Inflammatory macrophage treated with lipopolysaccharide for 4 hours (primary cell): ENCODE results near the gene TMBIM4.

Source experiments
- DNase-seq: peaks from one replicate; pipeline ENCODE4 v3.0.0-alpha.2; 2020

The TMBIM4 gene

DNA sequence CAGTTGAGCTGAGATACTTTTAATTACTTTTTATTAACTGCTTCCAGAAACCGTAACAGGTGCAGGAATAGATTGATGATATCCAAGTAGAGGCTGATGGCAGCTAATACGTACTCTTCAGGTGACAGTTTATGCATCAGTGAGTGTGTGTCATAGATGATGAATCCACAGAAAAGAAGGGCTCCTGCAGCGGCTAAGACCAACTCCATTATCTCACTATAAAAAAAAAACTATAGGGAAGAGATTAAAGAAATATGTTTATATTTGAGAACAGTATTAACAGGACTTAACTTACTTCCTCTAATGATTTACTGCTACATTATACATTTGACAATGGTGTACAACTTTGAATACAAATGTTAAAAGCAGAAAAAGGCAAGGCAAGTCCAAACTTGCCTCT is 31.9 kb downstream of the TMBIM4 start:
- no peak for DNase-seq

DNA sequence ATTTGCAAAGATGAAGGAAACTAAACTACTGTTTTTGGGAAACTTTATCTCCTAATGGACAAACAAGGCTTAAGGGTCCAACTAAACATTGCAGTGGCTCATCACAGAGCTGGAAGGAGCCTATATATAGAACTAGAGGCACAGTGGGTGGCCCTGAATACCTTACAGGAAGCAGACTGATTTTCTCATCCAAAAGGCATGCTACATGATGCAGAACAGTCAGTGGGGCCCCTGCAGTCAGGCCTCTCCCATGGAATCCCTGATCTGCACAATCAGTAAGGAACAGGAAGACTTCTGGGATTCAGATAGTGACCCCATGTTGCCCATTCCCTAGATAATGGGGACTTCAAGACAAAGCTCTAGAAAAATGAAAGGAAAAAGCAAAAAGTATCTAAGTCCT is 37.4 kb downstream of the TMBIM4 start:
- DNase-seq: no peak

DNA sequence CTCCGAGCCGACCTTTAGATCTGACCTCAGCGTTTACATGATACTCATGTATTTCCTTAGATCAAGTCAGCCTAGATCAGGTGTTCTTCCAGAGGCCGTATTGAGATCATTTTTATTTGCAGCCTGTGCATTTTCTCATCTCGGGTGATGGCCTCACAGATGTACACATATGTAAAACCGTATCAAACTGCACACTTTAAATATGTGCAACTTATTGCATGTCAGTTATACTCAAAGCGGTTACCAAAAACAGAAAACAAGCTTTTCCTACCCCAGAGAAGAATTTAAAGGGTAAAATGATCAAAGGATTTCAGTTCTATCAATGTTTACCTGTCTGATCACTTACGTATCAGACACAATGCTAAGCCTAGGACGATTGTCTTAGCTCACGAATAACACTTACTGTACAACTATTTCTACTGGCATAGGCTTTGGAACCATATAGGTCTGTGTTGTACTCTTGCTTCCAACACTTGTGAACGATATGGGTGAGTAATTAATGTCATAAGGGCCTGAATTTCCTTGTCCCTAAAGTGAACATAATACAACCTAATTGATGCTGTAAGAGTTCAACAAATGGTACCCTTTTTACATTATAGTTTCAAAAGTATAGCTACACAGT is 38.6 kb downstream of the TMBIM4 start:
- no peak for DNase-seq

DNA sequence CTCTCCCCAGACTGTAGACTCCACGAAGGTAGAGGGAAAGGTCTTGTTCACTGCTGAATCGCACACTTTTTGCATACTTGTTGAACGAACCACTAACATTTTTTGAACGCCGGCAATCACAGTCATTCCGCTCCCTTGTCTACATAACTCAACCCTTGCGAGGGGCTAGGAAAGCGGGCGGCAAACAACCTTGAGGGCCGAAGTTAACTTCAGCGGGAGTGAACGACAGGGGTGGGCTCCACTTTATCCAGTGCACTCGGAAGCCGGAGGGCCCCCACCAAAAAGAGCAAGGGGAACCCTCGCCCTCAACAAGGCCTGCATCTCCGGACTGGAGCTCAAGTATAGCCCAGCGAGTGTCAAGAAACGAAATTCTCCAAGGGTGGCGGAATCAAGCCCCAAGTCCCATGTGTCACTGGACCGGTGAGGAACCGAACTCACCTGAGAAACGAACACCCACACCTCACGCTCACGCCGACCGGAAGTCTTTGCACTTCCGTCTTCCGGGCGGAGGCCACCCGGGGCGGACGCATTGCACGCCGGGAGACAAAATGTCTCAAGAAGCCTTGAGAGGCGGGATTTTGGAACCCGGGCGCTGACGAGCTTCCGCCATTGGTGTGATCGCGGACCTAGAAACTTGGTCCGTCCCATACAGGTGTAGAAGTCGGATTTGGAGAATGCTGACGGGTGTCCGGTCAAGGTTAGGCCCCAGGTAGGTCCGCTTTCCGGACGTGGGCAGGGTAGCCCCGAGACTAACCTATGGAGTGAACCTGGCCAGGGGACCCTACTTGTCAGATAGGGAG is 39.3 kb downstream of the TMBIM4 start, which contains the start of gene LLPH:
Gene LLPH (minus strand): TSS at position 484 of the 800 bp plus-strand sequence. CDS start 1,644 bp downstream, outside the sequence.
- peak; percentile 94 for DNase-seq

DNA sequence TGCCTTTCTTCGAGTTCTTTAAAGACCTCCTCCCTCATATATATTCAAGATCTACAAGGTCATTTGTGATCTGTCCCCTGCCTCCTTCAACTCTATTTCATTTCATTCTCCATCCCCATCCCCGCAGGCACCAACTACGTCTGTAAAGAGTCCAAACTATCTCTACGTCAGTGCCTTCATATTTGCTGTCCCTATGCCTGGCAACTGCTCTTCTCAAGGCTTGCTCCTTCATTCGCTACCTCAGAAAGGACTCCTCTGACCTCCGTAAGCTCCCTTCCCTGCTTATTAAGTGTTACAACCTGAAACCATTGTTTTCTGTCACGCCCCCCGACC is 39.9 kb downstream of the TMBIM4 start:
- peak; percentile 8 for DNase-seq

DNA sequence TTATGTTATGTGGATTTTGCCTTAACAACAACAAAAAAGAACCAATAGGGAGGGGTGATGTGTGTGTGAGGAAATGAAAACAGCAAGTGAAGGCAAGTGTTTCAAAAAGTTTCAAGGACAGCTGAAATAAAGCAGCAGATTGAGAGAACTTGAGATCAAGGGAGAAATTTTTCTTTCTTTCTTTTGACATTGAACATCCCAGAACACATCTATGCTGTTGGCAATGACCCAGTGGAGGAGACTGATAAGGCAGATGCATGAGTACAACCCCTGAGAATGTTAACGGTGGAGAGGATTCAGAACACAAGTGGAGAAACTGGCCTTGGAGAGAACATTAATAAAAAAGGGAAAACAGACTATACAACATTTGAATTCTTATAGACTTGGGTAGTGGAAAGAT is 42.1 kb downstream of the TMBIM4 start:
- DNase-seq: no peak

DNA sequence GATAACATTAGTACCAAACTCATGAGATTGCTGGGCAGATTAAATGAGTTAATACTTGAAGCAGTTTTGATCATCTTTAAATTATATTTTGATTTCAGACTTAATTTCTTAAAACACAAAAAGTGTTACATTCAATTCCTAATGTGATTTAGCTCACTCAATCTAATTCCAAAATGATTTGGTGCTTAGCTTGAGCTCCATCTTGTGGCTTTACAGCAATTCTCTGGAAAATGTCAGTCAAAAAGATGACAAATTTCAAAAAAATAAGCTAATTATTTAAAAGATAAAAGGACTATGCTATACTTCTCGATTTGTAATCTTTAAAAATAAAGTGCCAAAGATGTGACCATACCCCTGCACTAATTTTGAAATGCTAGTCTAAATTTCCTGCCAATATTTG is 49.3 kb downstream of the TMBIM4 start:
- no peak for DNase-seq

DNA sequence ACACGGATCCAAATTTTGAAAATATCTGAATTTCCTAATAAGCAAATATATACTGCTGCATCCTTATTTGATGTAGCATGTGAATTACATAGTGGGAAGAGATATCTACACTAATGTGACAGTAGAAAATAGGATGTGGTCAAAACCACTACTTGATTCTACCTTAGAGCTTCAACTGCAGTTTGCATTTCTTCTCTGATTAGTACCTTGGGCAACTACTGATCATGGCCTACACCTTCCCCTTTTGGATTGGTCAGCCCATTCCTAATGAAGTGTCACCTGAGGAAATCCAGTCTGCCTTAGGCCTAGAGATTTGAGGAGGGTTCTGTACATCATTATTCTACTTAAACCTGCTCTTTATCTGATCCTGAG is 49.9 kb downstream of the TMBIM4 start:
- no peak for DNase-seq

DNA sequence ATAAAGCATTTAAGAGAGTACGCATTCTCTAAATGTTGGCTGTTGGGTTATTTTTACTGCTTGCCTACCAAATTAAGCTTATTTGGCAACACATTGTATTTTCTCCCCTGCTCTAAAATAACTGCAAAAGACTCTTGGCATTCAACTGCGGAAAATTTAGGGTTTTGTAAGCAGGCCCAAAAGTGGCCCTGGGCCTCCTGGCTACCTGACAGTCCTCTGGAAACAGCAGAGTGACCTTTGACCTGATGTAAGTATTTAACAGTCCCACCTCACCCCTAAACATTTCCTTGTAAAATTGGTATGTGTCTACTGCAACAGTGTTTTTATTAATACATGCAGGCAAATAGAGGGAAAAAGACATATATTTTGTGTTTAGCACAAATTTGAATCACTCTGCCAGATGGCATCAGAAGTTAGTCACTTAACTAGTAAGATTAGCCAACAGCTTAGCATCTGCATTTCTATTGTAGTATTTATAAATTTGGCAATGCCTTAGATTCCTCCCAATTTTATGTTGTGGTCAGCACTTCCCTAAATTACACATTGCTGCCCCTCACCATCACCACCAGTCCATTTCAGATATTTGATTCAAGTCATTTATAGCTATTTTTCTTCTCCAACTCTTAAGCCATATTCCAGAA is 50.4 kb downstream of the TMBIM4 start:
- peak; percentile 7 for DNase-seq

DNA sequence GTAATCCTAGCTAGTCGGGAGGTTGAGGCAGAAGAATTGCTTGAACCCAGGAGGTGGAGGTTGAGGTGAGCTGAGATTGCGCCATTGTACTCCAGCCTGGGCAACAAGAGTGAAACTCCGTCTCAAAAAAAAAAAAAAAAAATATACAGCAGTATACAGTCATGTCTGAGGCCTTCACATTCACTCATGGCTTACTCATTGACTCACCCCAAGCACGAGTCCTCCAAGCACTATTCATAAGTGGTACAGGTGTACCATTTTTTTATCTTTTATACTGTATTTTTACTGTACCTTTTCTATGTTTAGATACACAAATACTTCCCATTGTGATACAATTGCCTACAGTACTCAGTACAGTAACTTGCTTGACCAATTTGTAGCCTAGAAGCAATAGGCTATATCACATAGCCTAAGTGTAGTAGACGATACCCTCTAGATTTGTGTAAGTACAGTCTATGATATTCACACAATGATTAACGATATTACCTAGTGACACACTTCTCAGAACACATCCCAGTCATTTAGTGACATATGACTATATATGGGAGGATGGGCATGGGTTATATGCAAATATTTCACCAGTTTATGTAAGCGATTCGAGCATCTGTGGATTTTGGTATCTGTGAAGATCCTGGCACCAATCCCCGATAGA is 51.4 kb downstream of the TMBIM4 start:
- no peak for DNase-seq

DNA sequence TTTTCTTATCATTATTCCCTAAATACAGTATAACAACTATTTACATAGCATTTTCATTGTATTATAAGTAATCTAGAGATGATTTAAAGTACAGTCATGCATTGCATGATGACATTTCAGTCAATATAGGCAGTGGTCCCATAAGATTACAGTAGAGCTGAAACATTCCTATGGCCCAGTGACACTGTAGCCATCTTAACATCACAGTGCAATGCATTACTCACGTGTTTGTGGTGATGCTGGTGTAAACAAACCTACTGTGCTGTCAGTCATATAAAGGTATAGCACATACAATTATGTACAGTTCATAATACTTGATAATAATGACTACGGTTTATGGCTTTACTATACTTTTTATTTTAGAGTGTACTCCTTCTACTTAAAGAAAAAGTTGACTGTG is 52.6 kb downstream of the TMBIM4 start:
- DNase-seq: no peak

DNA sequence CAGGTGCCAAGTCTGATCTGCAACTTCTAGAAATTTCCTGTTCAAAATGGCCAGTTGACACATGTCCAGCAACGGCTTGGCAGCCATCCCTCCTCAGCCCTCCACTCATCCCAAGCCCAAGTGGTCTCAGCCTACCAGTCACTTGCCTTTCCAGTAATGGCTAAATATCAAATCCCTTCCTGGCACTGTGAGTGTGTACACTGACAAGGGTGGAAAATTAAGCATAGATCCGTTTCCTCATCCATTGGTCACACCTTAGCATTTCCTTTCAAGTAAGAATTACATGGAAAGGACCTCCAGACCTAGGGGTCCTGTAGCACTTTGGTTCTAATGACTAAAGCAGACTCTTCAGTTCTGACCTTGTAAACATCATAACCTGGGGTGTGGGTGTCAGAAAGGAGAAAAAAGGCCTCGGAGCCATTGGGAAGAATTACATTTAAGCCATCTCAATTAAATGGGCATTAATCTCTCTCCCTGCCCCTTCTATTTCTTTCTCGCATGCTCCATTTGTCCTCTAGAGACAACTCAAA is 54.7 kb downstream of the TMBIM4 start:
- DNase-seq: no peak

DNA sequence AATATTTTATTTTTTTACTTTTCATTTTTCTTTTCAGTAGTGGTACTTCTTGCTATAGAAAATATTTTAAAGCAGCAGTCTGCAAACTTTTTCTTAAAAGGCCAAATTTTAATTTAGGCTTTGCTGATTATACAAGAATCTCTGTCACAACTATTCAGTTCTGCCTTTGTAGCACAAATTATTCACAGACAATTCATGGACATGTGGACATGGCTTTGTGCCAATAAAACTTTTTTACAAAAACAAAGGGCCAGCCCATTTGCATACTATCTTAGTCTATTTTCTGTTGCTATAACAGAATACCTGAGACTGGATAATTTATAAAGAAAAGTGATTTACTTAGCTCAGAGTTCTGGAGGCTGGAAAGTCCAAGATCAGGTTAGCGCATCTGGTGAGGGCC is 56.3 kb downstream of the TMBIM4 start:
- DNase-seq: no peak

DNA sequence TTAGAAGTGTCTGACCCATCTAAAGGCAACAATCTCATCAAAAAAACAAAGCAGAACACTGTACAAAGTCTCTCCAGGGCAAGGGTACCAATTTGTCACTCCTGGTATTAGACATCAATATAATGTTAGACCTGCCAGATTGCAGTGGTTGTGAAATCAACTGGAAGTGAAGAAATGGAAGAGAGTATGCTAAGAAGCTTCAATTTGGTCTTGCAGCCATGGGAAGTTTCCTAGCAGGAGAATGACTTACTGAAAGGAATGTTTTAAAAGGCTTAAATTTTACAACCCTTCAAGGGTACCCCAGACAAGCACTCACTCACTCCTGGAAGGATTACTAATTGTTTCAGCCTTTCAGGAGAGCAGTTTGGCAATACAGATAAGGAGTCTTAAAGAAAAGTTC is 58.2 kb downstream of the TMBIM4 start:
- DNase-seq: no peak

DNA sequence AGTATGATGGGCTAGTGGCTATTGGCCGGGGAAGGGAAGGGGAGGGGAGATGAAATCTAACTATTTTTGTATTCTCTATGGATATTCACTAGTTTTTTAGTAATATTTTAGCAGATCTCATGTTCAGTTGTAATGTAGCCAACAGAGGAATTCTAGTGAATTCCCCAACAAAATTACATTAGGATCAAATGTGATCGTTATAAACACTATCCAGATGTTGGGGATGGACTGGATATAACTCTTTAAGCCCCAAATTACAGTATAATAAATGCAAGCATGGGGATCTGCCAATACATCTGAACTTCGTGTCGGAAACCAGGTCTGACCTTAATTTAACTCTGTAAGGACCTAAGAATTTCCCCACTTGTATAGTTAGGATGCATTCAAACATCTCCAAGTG is 60.7 kb downstream of the TMBIM4 start:
- DNase-seq: no peak

DNA sequence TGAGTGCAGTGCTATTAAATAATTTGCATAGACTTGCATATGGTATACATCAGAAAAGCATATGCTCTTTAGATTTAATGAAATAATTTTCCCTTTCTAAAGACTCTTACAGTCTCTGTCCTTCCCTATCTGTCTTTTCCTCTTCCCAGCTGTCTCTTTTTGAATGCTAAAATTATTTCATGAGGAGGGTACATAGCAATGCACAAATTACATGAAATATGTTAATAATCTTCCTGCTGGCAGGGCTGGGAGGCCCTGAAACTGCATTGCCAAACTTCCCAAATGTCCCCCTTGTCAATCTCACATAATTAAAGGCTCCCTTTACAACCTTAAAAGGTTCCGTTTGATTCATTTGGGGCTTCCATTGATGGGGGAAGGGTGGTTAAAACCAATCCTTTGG is 61.4 kb downstream of the TMBIM4 start:
- DNase-seq: no peak

DNA sequence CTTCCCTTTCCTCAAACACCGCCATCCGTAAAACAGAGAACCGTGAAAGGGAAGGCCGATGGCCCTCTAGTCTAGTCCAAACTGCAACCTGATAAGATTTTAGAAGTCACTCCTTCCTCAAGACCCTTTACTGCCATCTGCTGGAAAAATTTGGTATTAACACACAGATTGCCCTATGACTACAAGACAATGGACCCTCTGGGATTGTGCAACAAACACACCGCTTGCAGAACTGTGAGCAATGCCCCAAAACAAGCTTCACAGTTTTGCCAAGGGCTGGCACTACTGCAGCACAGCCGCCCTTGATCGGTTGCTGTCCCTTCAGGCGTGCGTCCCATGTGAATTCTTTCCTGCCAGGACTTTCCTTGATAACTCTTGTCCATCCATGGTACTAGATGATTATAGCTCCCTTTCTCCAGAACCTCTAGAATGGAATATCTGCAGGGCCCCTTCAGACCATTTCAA is 62.3 kb downstream of the TMBIM4 start:
- DNase-seq: peak; percentile 96

DNA sequence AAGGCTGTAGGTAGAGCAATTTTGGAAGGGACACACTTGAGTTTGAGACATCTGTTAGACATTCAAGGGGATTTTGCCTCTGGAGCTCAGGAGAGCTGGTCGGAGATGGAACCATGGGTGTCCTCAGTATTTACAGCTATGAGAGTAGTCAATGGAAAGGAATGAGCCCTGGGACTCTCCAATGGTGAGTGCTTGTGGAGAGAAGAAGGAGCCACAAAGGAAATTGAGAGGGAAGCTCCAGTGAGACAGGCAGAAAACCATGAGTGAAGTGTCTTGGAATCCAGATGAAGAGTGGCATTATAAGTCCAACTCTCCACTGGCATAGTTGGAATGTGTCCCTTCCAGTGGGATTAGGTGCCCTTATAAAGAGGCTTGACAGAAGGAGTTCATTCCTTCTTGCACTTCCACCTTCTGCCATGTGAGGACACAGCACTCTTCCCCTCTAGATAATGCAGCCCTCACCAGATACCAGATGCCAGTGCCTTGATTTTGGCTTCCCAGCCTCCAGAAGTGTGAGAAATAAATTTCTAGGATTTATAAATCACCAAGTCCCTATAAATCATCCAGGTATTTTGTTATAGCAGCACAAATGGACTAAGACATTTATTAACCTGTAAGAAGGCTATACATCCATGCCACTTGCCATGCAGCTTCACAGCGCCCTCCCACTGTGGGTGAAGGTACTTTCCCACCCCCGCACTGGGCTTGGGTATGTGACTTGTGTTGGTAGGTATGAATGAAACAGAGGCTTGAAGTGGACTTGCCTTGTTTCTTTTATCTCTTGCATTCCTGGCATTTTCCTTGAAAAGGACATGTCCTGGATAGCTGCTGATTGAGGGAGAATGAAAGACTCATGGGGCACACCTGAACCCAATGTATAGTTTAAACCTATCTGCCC is 66.5 kb downstream of the TMBIM4 start:
- DNase-seq: no peak

DNA sequence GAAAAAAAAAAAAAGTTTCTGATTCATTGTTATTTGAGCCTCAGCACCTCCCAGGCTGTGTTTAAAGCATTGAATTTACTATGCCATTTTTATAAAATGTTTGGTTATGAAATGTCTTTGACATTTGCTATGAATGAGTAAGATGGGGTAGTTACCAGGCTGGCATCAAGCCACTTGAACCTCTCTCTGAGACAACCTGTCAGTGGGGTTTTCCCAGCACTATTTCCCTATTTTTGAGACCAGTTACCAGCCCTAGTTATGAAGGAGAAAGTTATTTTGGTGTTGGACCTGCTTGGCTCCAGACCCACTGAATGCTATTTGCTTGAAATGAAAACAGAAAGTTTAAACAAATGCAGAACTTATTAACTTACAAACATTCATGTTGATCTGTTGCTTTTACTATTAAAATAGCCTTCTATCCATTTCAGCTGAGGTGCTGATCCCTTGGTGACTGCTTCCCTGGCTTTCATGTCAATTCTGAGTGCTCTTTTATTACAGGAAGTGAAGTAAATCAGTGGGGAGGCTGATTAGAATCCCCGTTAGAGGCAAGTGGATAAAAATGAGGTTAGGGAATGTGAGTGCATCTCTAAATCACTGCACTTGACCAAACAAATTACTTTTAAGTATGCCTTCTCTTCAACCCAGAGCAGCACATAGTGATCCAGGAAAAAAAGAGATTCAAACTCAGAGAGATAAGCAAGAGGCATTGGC is 77.1 kb downstream of the TMBIM4 start:
- DNase-seq: peak; percentile 93

DNA sequence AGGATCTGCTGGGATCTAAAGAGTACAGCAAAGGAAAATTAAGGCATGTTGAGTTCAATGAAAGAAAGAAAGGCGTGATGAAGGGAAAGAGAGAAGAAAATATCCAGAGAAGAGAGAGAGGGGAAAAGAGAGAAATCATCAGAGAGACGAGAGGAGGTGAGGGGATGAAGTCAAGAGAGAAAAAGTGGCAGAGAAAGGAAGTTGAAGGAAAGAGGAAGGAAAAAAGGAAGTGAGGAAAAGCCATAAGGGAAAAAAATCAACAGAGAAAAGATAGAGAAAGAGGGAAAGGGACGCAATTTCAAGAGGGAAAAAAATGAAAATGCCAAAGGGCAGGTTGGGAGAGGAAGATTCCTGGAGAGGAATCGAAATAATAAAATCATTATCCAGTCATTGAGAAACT is 79.6 kb downstream of the TMBIM4 start:
- no peak for DNase-seq

DNA sequence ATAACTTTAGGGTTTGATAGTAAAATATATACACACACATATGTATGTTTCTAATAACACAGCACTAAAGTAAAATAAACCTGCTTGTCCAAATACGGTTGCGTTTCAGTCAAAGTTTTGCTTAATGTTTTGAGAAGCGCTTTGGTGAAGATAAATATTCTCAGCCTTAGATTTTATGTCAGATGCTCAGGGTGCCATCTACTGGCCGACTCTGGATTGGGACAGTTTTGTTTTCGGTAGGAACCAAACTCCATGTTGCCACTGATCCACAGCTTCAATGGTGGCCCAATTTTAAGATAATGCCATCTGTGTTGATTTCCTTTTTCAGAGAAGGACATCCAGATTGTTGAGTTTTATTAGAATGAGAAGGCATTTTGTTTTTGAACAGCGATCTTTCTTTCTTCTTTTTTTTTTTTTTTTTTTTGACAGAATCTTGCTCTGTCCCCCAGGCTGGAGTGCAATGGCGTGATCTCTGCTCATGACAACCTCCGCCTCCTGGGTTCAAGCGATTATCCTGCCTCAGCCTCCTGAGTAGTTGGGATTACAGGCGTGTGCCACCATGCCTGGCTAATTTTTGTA is 82.3 kb downstream of the TMBIM4 start:
- peak; percentile 69 for DNase-seq
